H1 (cell line): Measurements from ENCODE around the gene CPXM2. TPM values are rescaled to one million over a fixed set of nuclear protein-coding genes. Genes with fewer than 3 reads are reported as not detected.

Source experiments
- CTCF ChIA-PET: fragments of 300-600 bp; sonication (Branson Sonifier 250); formaldehyde crosslinking; loops from one replicate; lab custom pipeline; 2021; ENCODE audit not compliant: partially characterized antibody; lab: Charles Lee
- POLR2A ChIA-PET: fragments of 300-600 bp; sonication (Branson Sonifier 250); formaldehyde crosslinking; loops from one replicate; lab custom pipeline; 2021; ENCODE audit warnings: inconsistent platforms; ENCODE audit not compliant: partially characterized antibody; lab: Charles Lee
- DNase-seq, 2 experiments: peaks; one replicate each; pipeline versions ENCODE4 v3.0.0 to v3.0.0-alpha.2; 2010 to 2022; ENCODE audit warnings: low spot score in 2 of 2, low read depth in 1 of 2, mixed read lengths in 1 of 2
- FAIRE-seq: peaks from 2 replicates; lab custom pipeline; 2011; peaks lifted over from hg19 to GRCh38; lab: Jason Lieb, UNC
- H2AFZ ChIP-seq: 2 replicates; pipeline ENCODE4 v1.8.1; 2012; ENCODE audit warnings: low read length, inconsistent platforms
- H2AK5ac ChIP-seq: 2 replicates; pipeline ENCODE4 v1.6.1; 2013; ENCODE audit warnings: low read depth, low read length
- H2BK120ac ChIP-seq: replicated peaks from 2 replicates; pipeline ENCODE3; 2013; ENCODE audit warnings: low read depth, low read length, inconsistent platforms
- H2BK12ac ChIP-seq: 2 replicates; pipeline ENCODE4 v1.6.1; 2013; ENCODE audit warnings: low read depth, low read length
- H2BK15ac ChIP-seq: 2 replicates; pipeline ENCODE4 v1.6.1; 2013; ENCODE audit warnings: low read length
- H2BK20ac ChIP-seq: 2 replicates; pipeline ENCODE4 v1.6.1; 2013; ENCODE audit warnings: low read length
- H2BK5ac ChIP-seq: 2 replicates; pipeline ENCODE4 v1.6.1; 2013; ENCODE audit warnings: low read depth, low read length
- H3K14ac ChIP-seq: 2 replicates; pipeline ENCODE4 v1.6.1; 2013; ENCODE audit warnings: inconsistent platforms; ENCODE audit not compliant: insufficient read length
- H3K18ac ChIP-seq: 2 replicates; pipeline ENCODE4 v1.6.1; 2013; ENCODE audit warnings: low read length; ENCODE audit errors: extremely low read depth
- H3K23ac ChIP-seq: 2 replicates; pipeline ENCODE4 v1.6.1; 2013; ENCODE audit warnings: inconsistent platforms; ENCODE audit not compliant: insufficient read length
- H3K23me2 ChIP-seq: 2 replicates; pipeline ENCODE4 v1.6.1; 2013; ENCODE audit warnings: low read depth, low read length
- H3K27ac ChIP-seq: 2 replicates; pipeline ENCODE4 v1.6.1; 2011; ENCODE audit warnings: low read depth, low read length, inconsistent platforms
- H3K27me3 ChIP-seq, 4 experiments: replicated peaks in 1 of 4; 1 replicate in 1 of 4; 2 replicates in 3 of 4; pipeline versions ENCODE4 v1.6.1 to v1.8.1; 2011 to 2013; ENCODE audit warnings: low read length in 3 of 4, mild to moderate bottlenecking in 3 of 4, inconsistent platforms in 2 of 4, mixed read lengths in 2 of 4, moderate library complexity in 1 of 4; ENCODE audit not compliant: control insufficient read depth in 3 of 4, insufficient read depth in 3 of 4; ENCODE audit errors: extremely low read depth in 1 of 4
- H3K36me3 ChIP-seq, 4 experiments: 2 replicates each; pipeline versions ENCODE4 v1.6.1 to v1.8.1; 2011 to 2013; ENCODE audit warnings: mild to moderate bottlenecking in 4 of 4, low read length in 3 of 4, moderate library complexity in 2 of 4, control low read depth in 1 of 4, inconsistent platforms in 1 of 4; ENCODE audit not compliant: insufficient read depth in 4 of 4, control insufficient read depth in 2 of 4
- H3K4ac ChIP-seq: replicated peaks from 2 replicates; pipeline ENCODE3; 2013; ENCODE audit warnings: low read length, low read depth, mixed read lengths, inconsistent platforms; ENCODE audit not compliant: insufficient read length
- H3K4me1 ChIP-seq, 4 experiments: replicated peaks in 1 of 4; 1 replicate in 1 of 4; 2 replicates in 3 of 4; pipeline versions ENCODE4 v1.6.1 to v1.8.1; 2011 to 2013; ENCODE audit warnings: low read length in 3 of 4, inconsistent platforms in 2 of 4, mixed read lengths in 1 of 4; ENCODE audit not compliant: insufficient read depth in 4 of 4, control insufficient read depth in 3 of 4
- H3K4me2 ChIP-seq, 2 experiments: 2 replicates each; pipeline versions ENCODE4 v1.6.1 to v1.8.1; 2011 to 2013; ENCODE audit warnings: low read depth in 2 of 2, low read length in 2 of 2, control low read depth in 1 of 2, inconsistent platforms in 1 of 2, mild to moderate bottlenecking in 1 of 2; ENCODE audit not compliant: insufficient read depth in 1 of 2
- H3K4me3 ChIP-seq, 4 experiments: fragments of 200-600, 300-600 bp in 1 of 4; sonication (generic), shearing (Covaris generic), sonication (Bioruptor Twin) in 1 of 4; 2 replicates each; pipeline versions ENCODE4 v1.5.1 to v1.8.1; 2011 to 2016; ENCODE audit warnings: low read length in 4 of 4, low read depth in 3 of 4, control low read depth in 2 of 4, inconsistent platforms in 2 of 4, mild to moderate bottlenecking in 2 of 4, mixed read lengths in 1 of 4, moderate library complexity in 1 of 4; ENCODE audit not compliant: insufficient read depth in 2 of 4; ENCODE audit errors: extremely low read depth in 1 of 4
- H3K56ac ChIP-seq: replicated peaks from 2 replicates; pipeline ENCODE3; 2013; ENCODE audit warnings: low read depth, mild to moderate bottlenecking, mixed read lengths, low read length, inconsistent platforms; ENCODE audit not compliant: insufficient read length
- H3K79me1 ChIP-seq: 2 replicates; pipeline ENCODE4 v1.6.1; 2013; ENCODE audit warnings: low read depth, low read length, control low read depth
- H3K79me2 ChIP-seq, 2 experiments: 2 replicates each; pipeline versions ENCODE4 v1.6.1 to v1.8.1; 2012 to 2013; ENCODE audit warnings: low read length in 2 of 2, mild to moderate bottlenecking in 2 of 2, inconsistent platforms in 1 of 2; ENCODE audit not compliant: insufficient read depth in 2 of 2, control insufficient read depth in 1 of 2
- H3K9ac ChIP-seq, 4 experiments: replicated peaks in 1 of 4; 1 replicate in 1 of 4; 2 replicates in 3 of 4; pipeline versions ENCODE4 v1.6.1 to v1.8.1; 2011 to 2013; ENCODE audit warnings: low read depth in 3 of 4, low read length in 3 of 4, control low read depth in 2 of 4, mild to moderate bottlenecking in 2 of 4, moderate library complexity in 2 of 4, inconsistent platforms in 1 of 4; ENCODE audit errors: extremely low read depth in 1 of 4
- H3K9me3 ChIP-seq, 2 experiments: 2 replicates each; pipeline versions ENCODE4 v1.6.1 to v1.8.1; 2012 to 2013; ENCODE audit warnings: mild to moderate bottlenecking in 2 of 2, moderate library complexity in 2 of 2, control low read depth in 1 of 2, inconsistent platforms in 1 of 2, low read depth in 1 of 2, low read length in 1 of 2, mixed read lengths in 1 of 2; ENCODE audit not compliant: insufficient read depth in 2 of 2
- H4K20me1 ChIP-seq, 2 experiments: replicated peaks in 1 of 2; 2 replicates each; pipeline versions ENCODE3 to v1.8.1; 2011 to 2013; ENCODE audit warnings: inconsistent platforms in 2 of 2, low read length in 2 of 2, mild to moderate bottlenecking in 1 of 2; ENCODE audit not compliant: insufficient read depth in 2 of 2, control insufficient read depth in 1 of 2
- H4K5ac ChIP-seq: 2 replicates; pipeline ENCODE4 v1.6.1; 2013; ENCODE audit warnings: low read length, low read depth, mixed read lengths, inconsistent platforms; ENCODE audit not compliant: insufficient read length
- H4K8ac ChIP-seq: 2 replicates; pipeline ENCODE4 v1.8.0; 2013; ENCODE audit warnings: mild to moderate bottlenecking, moderate library complexity, low read length, inconsistent platforms; ENCODE audit not compliant: insufficient read depth; ENCODE audit errors: extremely low read depth
- H4K91ac ChIP-seq: replicated peaks from 2 replicates; pipeline ENCODE3; 2013; ENCODE audit warnings: low read length, mixed read lengths, inconsistent platforms; ENCODE audit not compliant: insufficient read length
- ATF3 ChIP-seq: IDR thresholded peaks from 2 replicates; pipeline ENCODE4 v1.6.1; 2011; ENCODE audit warnings: low read depth, mild to moderate bottlenecking, low read length; ENCODE audit not compliant: insufficient read depth
- CBX5 ChIP-seq: fragments of 300-800, 300-1000 bp; sonication (generic); IDR thresholded peaks from 2 replicates; pipeline ENCODE4 v1.7.1; 2016; ENCODE audit warnings: antibody characterized with exemption, low read length, low read depth
- CEBPB ChIP-seq: IDR thresholded peaks from 2 replicates; pipeline ENCODE4 v1.6.1; 2012; ENCODE audit warnings: low read depth, low read length
- CHD1 ChIP-seq: IDR thresholded peaks from 2 replicates; pipeline ENCODE4 v1.6.1; 2012; ENCODE audit warnings: low read depth, low read length, improper control_type of control experiment
- CREB1 ChIP-seq: IDR thresholded peaks from 2 replicates; pipeline ENCODE4 v1.6.1; 2012; ENCODE audit warnings: inconsistent platforms
- GABPA ChIP-seq: IDR thresholded peaks from 2 replicates; pipeline ENCODE4 v1.6.1; 2011; ENCODE audit warnings: mild to moderate bottlenecking, low read length, moderate library complexity, borderline replicate concordance; ENCODE audit not compliant: insufficient read depth
- HDAC6 ChIP-seq: IDR thresholded peaks from one replicate; pipeline ENCODE4 v1.7.1; 2012; ENCODE audit warnings: low read depth, mild to moderate bottlenecking, inconsistent platforms, low read length, moderate library complexity
- JUND ChIP-seq: IDR thresholded peaks from 2 replicates; pipeline ENCODE4 v1.6.1; 2011; ENCODE audit warnings: mild to moderate bottlenecking, improper control_type of control experiment, low read length
- MAFK ChIP-seq: IDR thresholded peaks from 2 replicates; pipeline ENCODE4 v1.6.1; 2012; ENCODE audit warnings: low read depth, mild to moderate bottlenecking, improper control_type of control experiment, low read length
- MAX ChIP-seq: IDR thresholded peaks from 2 replicates; pipeline ENCODE4 v1.6.1; 2012; ENCODE audit warnings: inconsistent platforms
- NANOG ChIP-seq: IDR thresholded peaks from 2 replicates; pipeline ENCODE4 v1.6.1; 2011; ENCODE audit warnings: low read length, low read depth, mild to moderate bottlenecking, inconsistent platforms; ENCODE audit not compliant: insufficient read depth, poor library complexity, severe bottlenecking
- POLR2AphosphoS5 ChIP-seq: IDR thresholded peaks from 2 replicates; pipeline ENCODE4 v1.6.1; 2011; ENCODE audit warnings: low read depth, low read length
- SIN3A ChIP-seq, 2 experiments: IDR thresholded peaks in 1 of 2; conservative IDR thresholded peaks in 1 of 2; 2 replicates each; pipeline ENCODE4 v1.6.1; 2011 to 2012; ENCODE audit warnings: low read length in 2 of 2, improper control_type of control experiment in 1 of 2, low read depth in 1 of 2, mild to moderate bottlenecking in 1 of 2
- TAF1 ChIP-seq: IDR thresholded peaks from 2 replicates; pipeline ENCODE4 v1.6.1; 2011; ENCODE audit warnings: mild to moderate bottlenecking, low read depth, low read length
- TEAD4 ChIP-seq: IDR thresholded peaks from 2 replicates; pipeline ENCODE4 v1.6.1; 2012; ENCODE audit warnings: low read depth, low read length, inconsistent platforms, mixed read lengths
- WGBS, 2 experiments: shearing (Covaris generic) in 1 of 2; methylation state at CpG; one replicate each; pipeline versions ENCODE4 v1.1.6 to v1.1.7; 2013 to 2015; ENCODE audit warnings: low lambda C conversion rate in 2 of 2, mixed read lengths in 2 of 2, inconsistent platforms in 1 of 2, low coverage in 1 of 2, missing lambda C conversion rate in 1 of 2; ENCODE audit not compliant: insufficient replicate concordance in 2 of 2, insufficient coverage in 1 of 2, insufficient read length in 1 of 2; ENCODE audit errors: extremely low coverage in 1 of 2, missing lambda C conversion rate in 1 of 2; 5-methylcytosine and 5-hydroxymethylcytosine counted together
- polyA plus RNA-seq, 7 experiments: library from polyadenylated mRNA; depleted of rRNA in 3 of 7; stranded (reverse) in 5 of 7; unstranded in 2 of 7; fragments of >200 nt in 5 of 7; fragments of 200-250 nt in 2 of 7; gene quantifications; 1 replicate in 5 of 7; 2 replicates in 1 of 7; 4 replicates in 1 of 7; pipeline versions ENCODE4 v1.2.1 to v1.2.3, GENCODE V29; 2011 to 2013; ENCODE audit warnings: missing spikeins in 2 of 7, mixed read lengths in 2 of 7
- total RNA-seq: library from RNA; stranded (reverse); fragmentation: NEBNext Ultra II Directional; extraction: Animal tissue kit (Norgen Biotek cat#: 25700); gene quantifications from 2 replicates; pipeline ENCODE4 v1.2.1, GENCODE V29; 2021

The CPXM2 gene
- total and polyA plus RNA-seq, 2 of the 8 experiments (the other 6 are each of a cell fraction or from before 2014, with no cell fraction given) = 2.4 to 2.9 TPM

- Histone ChIP-seq H3K27ac (no peak overlapping the region), H3K56ac (no peak overlapping the region), H2BK12ac (no peak overlapping the region), H3K18ac (no peak overlapping the region), H3K9me3 (0 out of 4 replicates have a peak, but pooled peaks cover 0 to 3% of the 10 kb centered on the region in 2 experiments), H4K20me1 (peaks cover 0 to 2% of the 10 kb centered on the region in 2 experiments), H3K4ac (no peak overlapping the region), H2BK5ac (no peak overlapping the region), H3K23me2 (no peaks in the 10 kb centered on the region), H2AK5ac (no peak overlapping the region), H3K4me1 (no peaks in the 10 kb centered on the region), H3K79me2 (no peaks in the 10 kb centered on the region), H3K9ac (no peak overlapping the region), H2BK120ac (no peak overlapping the region), H3K79me1 (no peaks in the 10 kb centered on the region), H4K8ac (no peak overlapping the region), H2AFZ (no peak overlapping the region), H4K5ac (no peak overlapping the region), H3K23ac (no peak overlapping the region), H4K91ac (no peak overlapping the region), H2BK20ac (no peak overlapping the region), H2BK15ac (no peak overlapping the region), H3K36me3 (no peaks in the 10 kb centered on the region), H3K4me3 (no peak overlapping the region), H3K27me3 (no peaks in the 10 kb centered on the region), H3K4me2 (no peak overlapping the region), H3K14ac (no peak overlapping the region)
- ChIA-PET POLR2A (no interaction called here), CTCF (interaction anchor here (0.6 to 0.7 kb wide), 2 partner anchors 229 to 657 kb away, joined by 3 read pairs; no protein-coding TSS in a partner anchor)
- DNase-seq (no peak), FAIRE-seq (no peak)
- WGBS, 2 experiments = 88% methylated on average over 7 of the region's 7 CpGs; no CpG with 5 or more reads in 1 of the 2 experiments
- TF ChIP-seq ATF3 = no peak
- no peak for TF ChIP-seq CBX5
- no peak for TF ChIP-seq TAF1
- no peak for TF ChIP-seq TEAD4
- no peak for TF ChIP-seq CHD1
- TF ChIP-seq HDAC6 = no peak
- TF ChIP-seq GABPA = no peak
- no peak for TF ChIP-seq NANOG
- no peak for TF ChIP-seq MAX
- TF ChIP-seq CEBPB = no peak
- TF ChIP-seq JUND = no peak
- no peak for TF ChIP-seq MAFK
- TF ChIP-seq POLR2AphosphoS5 = no peak
- TF ChIP-seq SIN3A (conservative IDR thresholded peaks at IDR 0.05 in 1 of 2, IDR thresholded peaks at IDR 0.05 in 1 of 2; ENCODE audit: low read depth in 1 of 2, low read length in 2 of 2) = no peak
- TF ChIP-seq CREB1 = no peak
Observed at GRCh38 chr10:123741146-123741545, 150.5 kb downstream of the CPXM2 start.
